ENCODE data around the gene SPATA17.

GRCh38 chr1:217896490-217896889 is 265.3 kb downstream of the SPATA17 start:
- no peak for TF ChIP-seq EZH2 (IDR thresholded peaks at IDR 0.05; ENCODE audit: insufficient read depth, poor library complexity, severe bottlenecking)
- no peak for TF ChIP-seq EZH2phosphoT487 (IDR thresholded peaks at IDR 0.05; ENCODE audit: insufficient read depth, low read depth)
